HS-27A (cell line): ENCODE data around the gene MCTP1.

Source experiments
- DNase-seq: peaks from one replicate; pipeline ENCODE4 v3.0.0-alpha.2; 2012; ENCODE audit warnings: low read depth, missing footprints

Gene MCTP1

GRCh38 chr5:94944160-94944559 is 340.7 kb downstream of the MCTP1 start:
- DNase-seq, result no peak

GRCh38 chr5:94941122-94941755 is 343.7 kb downstream of the MCTP1 start:
- DNase-seq, result no peak

- DNase-seq, result no peak
Measured at GRCh38 chr5:94932259-94932658, 352.6 kb downstream of the MCTP1 start.

- DNase-seq, result no peak
Measured at GRCh38 chr5:94928891-94929290, 356.0 kb downstream of the MCTP1 start.

- DNase-seq, result no peak
Measured at GRCh38 chr5:94920570-94920969, 364.3 kb downstream of the MCTP1 start.

- DNase-seq, result no peak
Measured at GRCh38 chr5:94916619-94917018, 368.3 kb downstream of the MCTP1 start.

GRCh38 chr5:94911276-94911675 is 373.6 kb downstream of the MCTP1 start:
- no peak for DNase-seq

- no peak for DNase-seq
Measured at GRCh38 chr5:94910721-94911120, 374.2 kb downstream of the MCTP1 start.

GRCh38 chr5:94908889-94909480 is 375.9 kb downstream of the MCTP1 start:
- DNase-seq, result no peak

- DNase-seq, result no peak
Measured at GRCh38 chr5:94906750-94907149, 378.1 kb downstream of the MCTP1 start.

GRCh38 chr5:94903726-94904125 is 381.2 kb downstream of the MCTP1 start:
- DNase-seq, result no peak

GRCh38 chr5:94901191-94901979 is 383.5 kb downstream of the MCTP1 start:
- peak; percentile 35 for DNase-seq

GRCh38 chr5:94900006-94900505 is 384.8 kb downstream of the MCTP1 start:
- DNase-seq, result no peak

- DNase-seq, result no peak
Measured at GRCh38 chr5:94893412-94894135, 391.3 kb downstream of the MCTP1 start.

GRCh38 chr5:94891972-94892371 is 392.9 kb downstream of the MCTP1 start:
- DNase-seq, result no peak

- no peak for DNase-seq
Measured at GRCh38 chr5:94891565-94891964, 393.3 kb downstream of the MCTP1 start.

GRCh38 chr5:94890907-94891306 is 394.0 kb downstream of the MCTP1 start:
- no peak for DNase-seq

- DNase-seq, result no peak
Measured at GRCh38 chr5:94888674-94889073, 396.2 kb downstream of the MCTP1 start.

- DNase-seq, result no peak
Measured at GRCh38 chr5:94885931-94886330, 399.0 kb downstream of the MCTP1 start.

- DNase-seq, result no peak
Measured at GRCh38 chr5:94884311-94884710, 400.6 kb downstream of the MCTP1 start.

GRCh38 chr5:94872526-94872925 is 412.4 kb downstream of the MCTP1 start:
- DNase-seq, result no peak

- no peak for DNase-seq
Measured at GRCh38 chr5:94870511-94871183, 414.2 kb downstream of the MCTP1 start.
